H1 (cell line): ENCODE measurements around the gene FNDC3A. TPM values are rescaled to one million over a fixed set of nuclear protein-coding genes. Genes with fewer than 3 reads are reported as not detected.

ENCODE experiments used
- TAF7 ChIP-seq: optimal IDR thresholded peaks from 2 replicates; pipeline ENCODE3; 2011; ENCODE audit warnings: low read depth, mild to moderate bottlenecking, inconsistent platforms, low read length, moderate library complexity, borderline replicate concordance
- polyA plus RNA-seq, 7 experiments: library from polyadenylated mRNA; depleted of rRNA in 3 of 7; stranded (reverse) in 5 of 7; unstranded in 2 of 7; fragments of >200 nt in 5 of 7; fragments of 200-250 nt in 2 of 7; gene quantifications; 1 replicate in 5 of 7; 2 replicates in 1 of 7; 4 replicates in 1 of 7; pipeline versions ENCODE4 v1.2.1 to v1.2.3, GENCODE V29; 2011 to 2013; ENCODE audit warnings: missing spikeins in 2 of 7, mixed read lengths in 2 of 7
- total RNA-seq: library from RNA; stranded (reverse); fragmentation: NEBNext Ultra II Directional; extraction: Animal tissue kit (Norgen Biotek cat#: 25700); gene quantifications from 2 replicates; pipeline ENCODE4 v1.2.1, GENCODE V29; 2021

FNDC3A gene
- total and polyA plus RNA-seq, 2 of the 8 experiments (the other 6 are each of a cell fraction or from before 2014, with no cell fraction given): 14.6 to 26.0 TPM

DNA sequence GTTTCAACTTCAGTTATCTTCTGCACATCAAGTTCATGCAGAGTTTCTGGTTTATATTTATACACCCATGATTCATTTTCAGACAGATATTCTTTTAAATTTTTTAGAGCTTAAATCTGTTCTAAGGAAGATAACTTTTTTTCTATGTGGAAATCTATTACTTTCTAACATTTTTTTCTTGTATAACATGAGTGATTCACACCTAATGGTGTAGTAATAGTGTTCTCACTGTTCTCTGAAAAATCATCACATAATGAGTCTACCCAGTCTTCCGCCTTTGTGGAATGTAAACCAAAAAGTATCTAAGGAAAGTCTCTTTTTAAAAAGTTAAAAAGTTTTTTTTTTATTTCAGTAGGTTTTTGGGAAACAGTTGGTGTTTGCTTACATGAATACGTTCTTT, 70.8 kb downstream of the FNDC3A start (continued):
- no peak for TF ChIP-seq TAF7
